Measurements from ENCODE around the gene TUBB4A.

Gene TUBB4A

DNA sequence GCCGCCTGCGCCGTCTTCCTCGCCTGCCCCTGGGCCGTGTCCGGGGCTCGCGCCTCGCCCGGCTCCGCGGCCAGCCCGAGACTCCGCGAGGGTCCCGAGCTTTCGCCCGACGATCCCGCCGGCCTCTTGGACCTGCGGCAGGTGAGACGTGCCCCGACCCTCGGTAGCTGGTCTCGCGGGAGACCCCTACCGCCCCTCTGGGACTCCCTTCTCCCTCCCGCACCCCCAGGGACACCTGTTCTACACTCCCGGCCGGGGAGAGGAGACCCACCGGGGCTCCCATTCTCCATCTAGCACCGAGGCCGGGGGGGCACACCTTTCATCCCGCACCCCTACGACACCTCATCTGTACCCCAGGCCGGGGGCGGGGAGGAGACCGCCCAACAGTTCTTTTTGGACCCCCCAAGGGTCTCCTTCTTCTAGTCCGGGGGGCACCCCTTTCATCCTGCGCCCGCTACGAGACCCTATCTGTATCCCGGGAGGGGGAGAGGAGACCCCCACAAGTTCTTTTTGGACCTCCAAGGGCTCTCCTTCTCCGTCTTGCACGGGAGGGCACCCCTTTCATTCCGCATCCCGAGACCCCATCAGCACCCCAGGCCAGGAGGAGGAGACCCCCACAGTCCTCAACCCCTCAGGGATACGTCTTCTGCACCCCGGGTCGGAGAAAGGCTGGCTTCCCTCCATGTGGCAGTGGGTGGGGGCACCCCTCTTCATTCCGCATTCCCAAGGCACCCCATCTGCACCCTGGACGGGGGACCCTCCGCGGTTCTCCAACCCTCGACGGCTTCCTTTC lies 29.2 kb upstream of the TUBB4A start:
- H3K27ac ChIP-seq, result no peak overlapping the region

DNA sequence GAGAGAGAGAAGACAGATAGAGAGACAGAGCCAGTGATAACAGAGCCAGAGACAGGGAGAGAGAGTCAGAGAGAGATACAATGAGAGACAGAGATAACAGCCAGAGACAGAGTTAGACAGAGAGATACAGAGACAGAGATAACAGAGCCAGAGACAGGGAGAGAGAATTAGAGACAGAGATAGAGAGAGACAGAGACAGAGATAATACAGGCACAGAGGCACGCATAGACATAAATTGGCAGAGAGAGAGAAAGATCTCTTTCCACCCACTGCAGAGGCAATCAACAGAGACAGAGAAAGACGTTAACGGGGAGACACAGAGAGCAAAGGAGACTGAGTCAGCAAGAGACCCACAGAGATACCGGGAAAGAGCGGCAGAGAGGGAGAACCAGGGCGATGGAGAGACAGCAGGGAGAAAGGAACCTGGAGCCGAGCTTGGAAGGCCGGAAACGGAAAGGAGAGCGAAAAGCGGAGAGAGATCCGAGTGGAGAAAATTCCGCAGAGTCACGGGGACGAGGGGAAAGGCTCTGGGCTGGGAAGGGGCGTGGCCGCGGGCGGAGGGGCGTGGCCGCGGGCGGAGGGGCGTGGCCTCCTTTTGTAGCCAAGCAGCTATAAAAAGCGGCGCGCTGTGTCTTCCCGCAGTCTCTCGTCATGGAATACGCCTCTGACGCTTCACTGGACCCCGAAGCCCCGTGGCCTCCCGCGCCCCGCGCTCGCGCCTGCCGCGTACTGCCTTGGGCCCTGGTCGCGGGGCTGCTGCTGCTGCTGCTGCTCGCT lies 28.5 kb upstream of the TUBB4A start, which contains the start of gene TNFSF9:
TSS of gene TNFSF9 (plus strand) at position 641 of the 777 bp plus-strand sequence. CDS start at position 652, 11 bp downstream.
- Histone ChIP-seq H3K27me3 (ENCODE audit: insufficient read depth, low read depth) (peaks cover 16% of the 10 kb centered on the region; the same call in 1 of the 2 replicates), H3K79me2 (ENCODE audit: insufficient read depth, low read depth) (no peaks in the 10 kb centered on the region), H3K4me2 (peak within 1 kb of the TSS; percentile 63), H2AFZ (ENCODE audit: low read depth) (peak within 1 kb of the TSS; percentile 84), H3K4me1 (ENCODE audit: low read depth, poor library complexity, severe bottlenecking) (peaks cover 17% of the 10 kb centered on the region), H3K9ac (peak within 1 kb of the TSS; percentile 66), H3K36me3 (ENCODE audit: insufficient read depth) (no peaks in the 10 kb centered on the region), H3K27ac (peak within 1 kb of the TSS; percentile 23), H4K20me1 (ENCODE audit: insufficient read depth) (no peaks in the 10 kb centered on the region), H3K4me3 (IDR thresholded peaks at IDR 0.05; ENCODE audit: insufficient read depth, low read depth, low read length) (no peak within 1 kb of the TSS)
- TF ChIP-seq CTCF (conservative IDR thresholded peaks at IDR 0.05; ENCODE audit: low read depth, low read length), result no peak

More for the DNA sequence above, 29.2 kb upstream of the TUBB4A start:
- Histone ChIP-seq H2AFZ (ENCODE audit: low read depth) (peak overlapping the region; percentile 84), H3K9ac (peak overlapping the region; percentile 66; the same call in 1 of the 2 replicates), H3K4me3 (IDR thresholded peaks at IDR 0.05; ENCODE audit: insufficient read depth, low read depth, low read length) (no peak overlapping the region), H3K79me2 (ENCODE audit: insufficient read depth, low read depth) (no peaks in the 10 kb centered on the region), H4K20me1 (ENCODE audit: insufficient read depth) (no peaks in the 10 kb centered on the region), H3K4me1 (ENCODE audit: low read depth, poor library complexity, severe bottlenecking) (peaks cover 23% of the 10 kb centered on the region), H3K4me2 (peak overlapping the region; percentile 63), H3K36me3 (ENCODE audit: insufficient read depth) (no peaks in the 10 kb centered on the region), H3K27me3 (ENCODE audit: insufficient read depth, low read depth) (peaks cover 16% of the 10 kb centered on the region; the same call in 1 of the 2 replicates)
- no peak for TF ChIP-seq CTCF (conservative IDR thresholded peaks at IDR 0.05; ENCODE audit: low read depth, low read length)

DNA sequence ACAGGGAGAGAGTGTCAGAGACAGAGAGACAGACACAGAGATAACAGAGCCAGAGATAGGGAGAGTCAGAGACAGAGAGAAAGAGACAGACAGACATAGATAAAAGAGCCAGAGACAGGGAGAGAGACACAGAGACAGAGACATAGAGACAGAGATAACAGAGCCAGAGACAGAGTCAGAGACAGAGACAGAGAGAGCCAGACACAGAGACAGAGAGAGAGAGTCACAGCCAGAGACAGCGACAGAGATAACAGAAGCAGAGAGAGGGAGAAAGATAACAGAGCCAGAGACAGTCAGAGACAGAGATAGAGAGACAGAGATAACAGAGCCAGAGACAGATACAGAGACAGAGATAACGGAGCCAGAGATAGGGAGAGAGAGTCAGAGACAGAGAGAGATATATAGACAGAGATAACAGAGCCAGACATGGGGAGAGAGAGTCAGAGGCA lies 27.9 kb upstream of the TUBB4A start:
- TF ChIP-seq CTCF (conservative IDR thresholded peaks at IDR 0.05; ENCODE audit: low read depth, low read length), result no peak

DNA sequence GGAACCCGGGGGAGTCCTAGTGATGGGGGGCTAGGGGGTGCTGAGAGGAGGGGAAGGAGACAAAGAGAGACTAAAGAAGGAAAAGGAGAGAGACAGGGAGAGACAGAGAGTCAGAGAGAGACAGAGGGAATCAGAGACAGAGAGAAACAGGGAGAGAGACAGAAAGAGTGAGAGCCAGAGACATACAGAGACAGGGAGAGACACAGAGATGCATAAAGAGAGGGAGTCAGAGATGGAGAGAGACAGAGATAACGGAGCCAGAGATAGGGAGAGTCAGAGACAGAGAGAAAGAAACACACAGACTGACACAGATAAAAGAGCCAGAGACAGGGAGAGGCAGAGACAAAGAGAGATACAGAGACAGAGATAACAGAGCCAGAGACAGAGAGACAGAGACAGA lies 27.2 kb upstream of the TUBB4A start:
- Histone ChIP-seq H4K20me1 (ENCODE audit: insufficient read depth) (no peaks in the 10 kb centered on the region), H3K79me2 (ENCODE audit: insufficient read depth, low read depth) (no peaks in the 10 kb centered on the region), H3K9ac (no peak overlapping the region), H3K27ac (no peak overlapping the region), H3K4me1 (ENCODE audit: low read depth, poor library complexity, severe bottlenecking) (peaks cover 17% of the 10 kb centered on the region), H3K4me3 (IDR thresholded peaks at IDR 0.05; ENCODE audit: insufficient read depth, low read depth, low read length) (no peak overlapping the region), H3K4me2 (no peak overlapping the region), H3K27me3 (ENCODE audit: insufficient read depth, low read depth) (peaks cover 16% of the 10 kb centered on the region; the same call in 1 of the 2 replicates), H3K36me3 (ENCODE audit: insufficient read depth) (no peaks in the 10 kb centered on the region), H2AFZ (ENCODE audit: low read depth) (no peak overlapping the region)
- no peak for TF ChIP-seq CTCF (conservative IDR thresholded peaks at IDR 0.05; ENCODE audit: low read depth, low read length)

More for the DNA sequence above, 27.9 kb upstream of the TUBB4A start:
- Histone ChIP-seq H3K27me3 (ENCODE audit: insufficient read depth, low read depth) (peaks cover 16% of the 10 kb centered on the region; the same call in 1 of the 2 replicates), H4K20me1 (ENCODE audit: insufficient read depth) (no peaks in the 10 kb centered on the region), H3K4me3 (IDR thresholded peaks at IDR 0.05; ENCODE audit: insufficient read depth, low read depth, low read length) (no peak overlapping the region), H3K4me2 (peak overlapping the region; percentile 63), H3K9ac (peak overlapping the region; percentile 66; the same call in 1 of the 2 replicates), H2AFZ (ENCODE audit: low read depth) (0 out of 2 replicates have a peak overlapping the region, but pooled peaks have one; percentile 84), H3K79me2 (ENCODE audit: insufficient read depth, low read depth) (no peaks in the 10 kb centered on the region), H3K36me3 (ENCODE audit: insufficient read depth) (no peaks in the 10 kb centered on the region), H3K4me1 (ENCODE audit: low read depth, poor library complexity, severe bottlenecking) (peaks cover 17% of the 10 kb centered on the region), H3K27ac (no peak overlapping the region; the same call in 1 of the 2 replicates)
